ENCODE measurements around the gene LRRC43.
"Not testable (repeated sequence)": the region's sequence is repeated elsewhere in the genome, so short reads cannot be mapped to it uniquely, and the experiment has no call there.

The LRRC43 gene

GRCh38 chr12:122197612-122197966 lies 14.7 kb downstream of the LRRC43 start:
- DNase-seq, result no peak

- DNase-seq, result no peak
Observed at GRCh38 chr12:122199484-122200355, 16.8 kb downstream of the LRRC43 start.

- no peak for DNase-seq
Observed at GRCh38 chr12:122200541-122201175, 17.7 kb downstream of the LRRC43 start.

- DNase-seq, result no peak
Observed at GRCh38 chr12:122201381-122201780, 18.5 kb downstream of the LRRC43 start.

GRCh38 chr12:122202017-122202416 lies 19.1 kb downstream of the LRRC43 start:
- DNase-seq, result no peak

GRCh38 chr12:122202811-122203210 lies 19.9 kb downstream of the LRRC43 start:
- not testable (repeated sequence) for DNase-seq

GRCh38 chr12:122203301-122204166 lies 20.6 kb downstream of the LRRC43 start, which contains the start of gene B3GNT4:
Gene B3GNT4 (plus strand): TSS chr12:122203709. CDS start chr12:122204619, 910 bp downstream.
- peak in 3 of 4 experiments; percentile 27 to 39 (median 39) for DNase-seq

GRCh38 chr12:122204167-122205052 lies 21.5 kb downstream of the LRRC43 start:
- DNase-seq, result peak in 1 of 4 experiments; percentile 13

- no peak for DNase-seq
Observed at GRCh38 chr12:122205053-122205925, 22.4 kb downstream of the LRRC43 start.

GRCh38 chr12:122206111-122206881 lies 23.4 kb downstream of the LRRC43 start:
- no peak for DNase-seq

- DNase-seq, result no peak
Observed at GRCh38 chr12:122206976-122207375, 24.1 kb downstream of the LRRC43 start.

- no peak for DNase-seq
Observed at GRCh38 chr12:122207391-122207790, 24.5 kb downstream of the LRRC43 start.

GRCh38 chr12:122208073-122208820 lies 25.3 kb downstream of the LRRC43 start:
- DNase-seq, result no peak

- DNase-seq, result no peak
Observed at GRCh38 chr12:122215771-122216170, 32.8 kb downstream of the LRRC43 start.

- DNase-seq, result no peak
Observed at GRCh38 chr12:122216445-122216844, 33.5 kb downstream of the LRRC43 start.

GRCh38 chr12:122225683-122226365 lies 42.9 kb downstream of the LRRC43 start, which contains the start of gene DIABLO:
Gene DIABLO (minus strand): TSS chr12:122226052. CDS start chr12:122226014, 38 bp downstream.
- DNase-seq, result peak; percentile 98 to 100 (median 100)

- no peak for DNase-seq
Observed at GRCh38 chr12:122226366-122227125, 43.6 kb downstream of the LRRC43 start.

- no peak for DNase-seq
Observed at GRCh38 chr12:122227341-122227740, 44.4 kb downstream of the LRRC43 start.

Data from activated CD4-positive, CD25-positive, alpha-beta regulatory T cell (primary cell).